H1 (cell line): Measurements from ENCODE around the gene BEST1. TPM values are rescaled to one million over a fixed set of nuclear protein-coding genes. Genes with fewer than 3 reads are reported as not detected.
A peak's percentile ranks its signal among the peaks of the same experiment; 100 is the strongest.

Experiments used
- KDM1A ChIP-seq: fragments of 200-600, 300-600 bp; sonication (generic); IDR thresholded peaks from 2 replicates; pipeline ENCODE4 v1.7.1; 2016; ENCODE audit warnings: mild to moderate bottlenecking, low read length, borderline replicate concordance
- RAD21 ChIP-seq, 2 experiments: IDR thresholded peaks in 1 of 2; conservative IDR thresholded peaks in 1 of 2; 2 replicates each; pipeline ENCODE4 v1.6.1; 2011; ENCODE audit warnings: low read depth in 2 of 2, low read length in 2 of 2, improper control_type of control experiment in 1 of 2, inconsistent platforms in 1 of 2, mild to moderate bottlenecking in 1 of 2, moderate library complexity in 1 of 2
- SIRT6 ChIP-seq: IDR thresholded peaks from one replicate; pipeline ENCODE4 v1.7.1; 2012; ENCODE audit warnings: low read length, inconsistent platforms
- SRF ChIP-seq: IDR thresholded peaks from 2 replicates; pipeline ENCODE4 v1.6.1; 2011; ENCODE audit warnings: mild to moderate bottlenecking, low read depth, low read length, moderate library complexity
- polyA plus RNA-seq, 7 experiments: library from polyadenylated mRNA; depleted of rRNA in 3 of 7; stranded (reverse) in 5 of 7; unstranded in 2 of 7; fragments of >200 nt in 5 of 7; fragments of 200-250 nt in 2 of 7; gene quantifications; 1 replicate in 5 of 7; 2 replicates in 1 of 7; 4 replicates in 1 of 7; pipeline versions ENCODE4 v1.2.1 to v1.2.3, GENCODE V29; 2011 to 2013; ENCODE audit warnings: missing spikeins in 2 of 7, mixed read lengths in 2 of 7
- total RNA-seq: library from RNA; stranded (reverse); fragmentation: NEBNext Ultra II Directional; extraction: Animal tissue kit (Norgen Biotek cat#: 25700); gene quantifications from 2 replicates; pipeline ENCODE4 v1.2.1, GENCODE V29; 2021

Gene BEST1
- total and polyA plus RNA-seq, 2 of the 8 experiments (the other 6 are each of a cell fraction or from before 2014, with no cell fraction given), result 0.22 to 0.62 TPM

DNA sequence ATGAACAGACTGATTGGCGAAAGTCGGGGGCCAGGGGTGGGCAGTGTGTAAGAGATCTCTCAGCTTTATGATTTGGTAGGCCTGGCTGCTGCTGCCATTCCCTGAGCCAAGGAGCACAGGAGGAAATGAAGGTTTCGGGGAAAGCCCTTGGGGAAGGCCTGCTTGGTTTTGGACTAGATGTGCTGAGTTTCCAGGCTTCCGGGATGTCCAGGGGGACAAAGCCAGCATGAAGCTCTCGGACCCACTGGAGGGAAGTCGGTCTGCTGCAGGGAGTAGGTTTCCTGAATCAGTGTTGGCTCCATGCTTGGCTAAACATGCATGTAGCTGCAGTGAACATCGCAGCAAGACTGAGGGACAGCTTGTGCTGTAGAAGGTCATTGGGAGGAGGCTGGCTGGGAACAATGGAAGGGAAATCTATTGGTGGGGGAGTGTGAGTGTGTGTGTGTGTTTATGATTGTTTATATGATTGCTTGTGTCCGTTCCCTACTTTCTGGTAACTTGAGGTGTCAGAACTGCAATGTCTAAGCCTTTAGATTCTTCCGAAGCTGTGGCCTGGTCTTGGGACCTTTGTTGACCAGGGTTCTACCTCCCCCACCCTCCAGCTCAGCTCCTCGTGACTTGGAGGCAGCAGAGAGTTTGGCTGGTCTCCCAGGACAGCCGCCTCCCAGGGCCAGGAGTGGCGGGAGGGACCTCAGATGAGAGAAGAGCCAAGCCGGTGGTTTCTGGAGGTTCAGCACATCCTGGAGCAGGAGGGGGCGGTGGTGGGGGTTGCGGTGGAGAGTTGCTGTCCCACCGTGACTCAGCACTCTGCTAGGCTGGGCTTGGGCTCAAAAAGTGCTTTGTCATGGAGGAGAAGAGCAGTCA, 21.3 kb downstream of the BEST1 start (continued):
- peak in 1 of 2 experiments; percentile 32; a peak in 2 of 4 replicates for TF ChIP-seq RAD21 (IDR thresholded peaks at IDR 0.05 in 1 of 2, conservative IDR thresholded peaks at IDR 0.05 in 1 of 2; ENCODE audit: low read depth in 2 of 2, low read length in 2 of 2)
- TF ChIP-seq SRF, result no peak
- TF ChIP-seq KDM1A, result no peak
- no peak for TF ChIP-seq SIRT6
